GM10266 (cell line): ENCODE data around the gene TMEM140.
"Not testable (repeated sequence)": the region's sequence is repeated elsewhere in the genome, so short reads cannot be mapped to it uniquely, and the experiment has no call there.

Source experiments
- DNase-seq: peaks from one replicate; pipeline ENCODE4 v3.0.0; 2012; ENCODE audit errors: extremely low spot score
- TF ChIP-seq, protein P1 (sequence below): IDR thresholded peaks from 2 replicates; pipeline ENCODE4 v1.5.1; 2012; ENCODE audit warnings: mild to moderate bottlenecking, low read depth; ENCODE audit not compliant: control insufficient read depth, insufficient read depth; ENCODE audit errors: missing control alignments

The TMEM140 gene

DNA sequence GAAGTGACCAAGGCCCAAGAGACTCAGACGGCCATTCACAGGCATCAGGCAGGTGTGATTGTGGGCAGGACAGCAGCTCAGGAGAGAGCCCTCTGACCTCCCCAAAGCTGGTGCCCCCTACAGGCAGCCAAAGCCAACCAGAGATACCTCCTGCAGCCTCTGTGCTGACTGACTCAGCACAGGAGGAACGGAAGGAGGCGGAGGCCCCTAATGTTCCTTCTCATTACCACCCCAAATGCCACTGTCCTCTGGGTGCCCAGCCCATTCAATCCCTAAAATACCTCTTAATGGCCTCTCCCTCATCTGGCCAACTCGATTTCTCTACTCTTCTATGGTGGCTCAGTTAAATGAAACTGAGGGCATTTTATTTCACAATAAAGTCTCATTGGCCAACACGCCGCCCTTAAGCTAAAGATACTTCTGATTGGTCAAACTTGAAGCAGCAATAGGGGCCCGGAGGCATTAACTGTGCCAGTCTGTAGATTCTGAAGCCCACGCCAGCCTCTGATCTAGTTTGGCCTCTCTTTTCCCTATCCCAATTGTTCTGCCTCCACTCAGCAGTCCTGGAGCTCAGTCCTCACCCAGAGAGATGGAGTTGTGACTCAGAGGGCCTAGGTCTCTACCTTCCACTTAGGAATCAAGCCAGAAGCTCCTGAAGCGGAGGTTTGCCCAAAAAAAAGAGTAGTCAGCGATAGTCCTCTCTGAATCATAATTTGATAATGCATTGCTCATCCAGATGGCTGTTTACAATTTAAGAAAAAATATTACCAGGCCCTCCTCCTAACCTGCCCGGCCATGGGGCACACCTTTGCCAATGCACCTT, 21.5 kb downstream of the TMEM140 start:
- peak; percentile 77 for DNase-seq
- TF ChIP-seq, protein P1, sequence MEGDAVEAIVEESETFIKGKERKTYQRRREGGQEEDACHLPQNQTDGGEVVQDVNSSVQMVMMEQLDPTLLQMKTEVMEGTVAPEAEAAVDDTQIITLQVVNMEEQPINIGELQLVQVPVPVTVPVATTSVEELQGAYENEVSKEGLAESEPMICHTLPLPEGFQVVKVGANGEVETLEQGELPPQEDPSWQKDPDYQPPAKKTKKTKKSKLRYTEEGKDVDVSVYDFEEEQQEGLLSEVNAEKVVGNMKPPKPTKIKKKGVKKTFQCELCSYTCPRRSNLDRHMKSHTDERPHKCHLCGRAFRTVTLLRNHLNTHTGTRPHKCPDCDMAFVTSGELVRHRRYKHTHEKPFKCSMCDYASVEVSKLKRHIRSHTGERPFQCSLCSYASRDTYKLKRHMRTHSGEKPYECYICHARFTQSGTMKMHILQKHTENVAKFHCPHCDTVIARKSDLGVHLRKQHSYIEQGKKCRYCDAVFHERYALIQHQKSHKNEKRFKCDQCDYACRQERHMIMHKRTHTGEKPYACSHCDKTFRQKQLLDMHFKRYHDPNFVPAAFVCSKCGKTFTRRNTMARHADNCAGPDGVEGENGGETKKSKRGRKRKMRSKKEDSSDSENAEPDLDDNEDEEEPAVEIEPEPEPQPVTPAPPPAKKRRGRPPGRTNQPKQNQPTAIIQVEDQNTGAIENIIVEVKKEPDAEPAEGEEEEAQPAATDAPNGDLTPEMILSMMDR: peak; percentile 81

GRCh38 chr7:135169964-135170273, 22.0 kb downstream of the TMEM140 start:
- TF ChIP-seq, protein P1: no peak
- DNase-seq: no peak

GRCh38 chr7:135170274-135170997, 22.6 kb downstream of the TMEM140 start, which contains the start of gene CYREN:
TSS of gene CYREN (minus strand) at chr7:135170707. CDS start at chr7:135168922, 1,785 bp downstream.
- TF ChIP-seq, protein P1: peak; percentile 84
- DNase-seq: peak; percentile 91

DNA sequence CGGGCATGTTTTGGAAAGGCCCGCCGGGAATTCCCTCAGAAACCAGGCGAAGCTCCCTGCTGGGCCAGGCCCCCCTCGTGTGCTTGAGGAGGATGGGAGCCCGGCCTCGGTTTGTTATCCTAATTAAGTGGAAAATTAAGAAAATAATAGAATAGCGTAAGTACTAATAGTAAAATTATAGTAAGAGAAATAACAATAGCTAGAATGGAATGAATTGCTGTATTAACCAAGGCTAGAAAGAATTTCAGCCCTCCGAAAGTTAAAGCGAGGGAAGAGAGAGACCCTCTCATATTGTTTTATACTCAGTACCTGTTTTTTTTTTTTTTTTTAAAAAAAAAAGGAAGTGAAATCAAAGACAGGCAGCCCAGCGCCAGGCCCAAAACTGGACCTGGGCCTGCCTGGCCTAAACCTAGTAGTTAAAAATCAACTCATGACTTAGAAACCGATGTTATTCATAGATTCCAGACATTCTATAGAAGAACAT, 23.2 kb downstream of the TMEM140 start:
- not testable (repeated sequence) for DNase-seq

DNA sequence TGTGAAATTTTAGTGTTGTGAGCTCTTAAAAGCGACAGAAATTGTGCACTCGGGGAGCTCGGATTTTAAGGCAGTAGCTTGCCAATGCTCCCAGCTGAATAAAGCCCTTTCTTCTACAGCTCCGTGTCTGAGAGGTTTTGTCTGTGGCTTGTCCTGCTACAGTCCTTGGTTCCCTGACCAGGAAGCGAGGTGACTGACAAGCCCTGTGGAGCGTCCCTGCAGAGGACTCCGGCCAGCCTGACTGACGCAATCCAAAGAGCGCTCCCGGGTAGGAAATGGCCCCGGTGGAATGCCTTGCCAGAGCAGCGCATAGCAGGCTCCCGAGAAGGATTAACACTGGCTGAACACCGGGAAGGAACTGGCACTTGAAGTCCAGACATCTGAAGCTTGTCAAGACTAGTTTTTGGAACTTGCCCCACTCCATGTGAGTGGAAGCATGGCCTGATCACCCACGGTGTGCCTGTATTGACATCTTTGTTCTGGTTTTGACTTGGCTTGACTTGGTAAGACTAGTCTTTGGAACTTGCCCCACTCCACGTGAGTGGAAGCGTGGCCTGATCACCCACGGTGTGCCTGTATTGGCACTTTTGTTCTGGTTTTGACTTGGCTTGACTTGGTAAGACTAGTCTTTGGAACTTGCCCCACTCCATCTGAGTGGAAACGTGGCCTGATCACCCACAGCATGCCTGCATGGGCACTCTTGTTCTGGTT, 23.9 kb downstream of the TMEM140 start:
- DNase-seq: not testable (repeated sequence)

GRCh38 chr7:135173916-135174315, 26.0 kb downstream of the TMEM140 start:
- DNase-seq: not testable (repeated sequence)

GRCh38 chr7:135174941-135175340, 27.1 kb downstream of the TMEM140 start:
- no peak for DNase-seq
- TF ChIP-seq, protein P1: no peak

DNA sequence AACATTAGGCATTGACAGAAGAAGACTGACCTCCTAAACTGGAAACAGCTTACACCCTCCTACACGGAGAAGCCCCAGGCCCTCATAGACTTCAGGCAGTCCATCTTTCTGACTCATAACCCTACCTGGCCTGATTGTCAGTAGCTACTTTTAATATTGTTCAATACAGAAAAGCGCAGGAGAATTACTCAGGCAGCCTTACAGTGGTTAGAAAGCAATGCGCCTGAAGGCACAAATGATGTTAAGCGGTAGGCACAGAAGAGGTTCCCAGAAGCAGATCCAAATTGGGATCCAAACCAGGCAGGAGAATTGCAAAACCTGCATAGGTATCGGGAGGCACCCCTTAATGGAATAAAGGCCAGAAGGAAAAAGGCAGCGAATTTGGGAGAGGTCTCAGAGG, 28.1 kb downstream of the TMEM140 start:
- TF ChIP-seq, protein P1: no peak
- no peak for DNase-seq
